ENCODE data around the gene COBLL1.

COBLL1 gene

DNA sequence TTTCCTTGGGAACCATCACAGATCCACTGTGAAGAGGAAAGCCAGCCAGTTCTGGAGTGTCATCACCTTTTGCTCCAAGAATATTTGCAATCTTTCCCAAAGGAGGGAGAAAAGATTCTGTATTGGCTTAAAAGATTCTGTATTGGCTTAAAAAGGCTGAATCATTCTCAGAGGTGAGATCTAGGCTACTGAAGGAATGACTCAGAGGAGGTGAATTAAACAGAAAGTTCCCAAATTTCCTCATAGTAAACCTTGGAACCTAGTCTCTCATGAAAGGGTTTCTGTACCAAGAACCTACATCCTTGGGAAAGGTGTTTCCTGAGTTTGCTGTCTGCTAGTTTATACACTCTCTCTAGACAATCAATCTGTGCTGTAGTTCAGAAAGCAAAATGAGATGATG, 186.3 kb downstream of the COBLL1 start:
- no peak for TF ChIP-seq ZFX (IDR thresholded peaks at IDR 0.05)
- TF ChIP-seq, protein P1, sequence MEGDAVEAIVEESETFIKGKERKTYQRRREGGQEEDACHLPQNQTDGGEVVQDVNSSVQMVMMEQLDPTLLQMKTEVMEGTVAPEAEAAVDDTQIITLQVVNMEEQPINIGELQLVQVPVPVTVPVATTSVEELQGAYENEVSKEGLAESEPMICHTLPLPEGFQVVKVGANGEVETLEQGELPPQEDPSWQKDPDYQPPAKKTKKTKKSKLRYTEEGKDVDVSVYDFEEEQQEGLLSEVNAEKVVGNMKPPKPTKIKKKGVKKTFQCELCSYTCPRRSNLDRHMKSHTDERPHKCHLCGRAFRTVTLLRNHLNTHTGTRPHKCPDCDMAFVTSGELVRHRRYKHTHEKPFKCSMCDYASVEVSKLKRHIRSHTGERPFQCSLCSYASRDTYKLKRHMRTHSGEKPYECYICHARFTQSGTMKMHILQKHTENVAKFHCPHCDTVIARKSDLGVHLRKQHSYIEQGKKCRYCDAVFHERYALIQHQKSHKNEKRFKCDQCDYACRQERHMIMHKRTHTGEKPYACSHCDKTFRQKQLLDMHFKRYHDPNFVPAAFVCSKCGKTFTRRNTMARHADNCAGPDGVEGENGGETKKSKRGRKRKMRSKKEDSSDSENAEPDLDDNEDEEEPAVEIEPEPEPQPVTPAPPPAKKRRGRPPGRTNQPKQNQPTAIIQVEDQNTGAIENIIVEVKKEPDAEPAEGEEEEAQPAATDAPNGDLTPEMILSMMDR (conservative IDR thresholded peaks at IDR 0.05): no peak
- no peak overlapping the region for H3K27ac ChIP-seq

DNA sequence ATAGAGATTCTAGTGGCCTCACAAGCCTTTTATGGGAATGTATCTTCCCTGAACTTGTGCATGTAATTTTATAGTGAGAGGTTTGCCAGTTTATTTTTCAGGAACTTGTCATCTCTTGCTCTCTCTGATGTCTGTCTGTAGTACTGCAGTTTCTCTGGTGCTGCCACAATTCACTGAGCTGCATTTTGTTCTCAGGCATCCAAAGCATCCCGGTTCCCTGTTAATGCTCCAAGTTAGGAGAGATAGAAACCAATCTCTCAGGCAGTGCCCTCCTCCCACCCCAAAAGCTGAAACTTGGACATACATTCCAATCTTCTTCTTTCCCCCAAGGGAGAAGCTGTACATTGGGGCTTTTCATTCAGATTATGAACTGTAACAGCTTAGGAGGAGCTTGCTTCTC, 190.3 kb downstream of the COBLL1 start:
- no peak for TF ChIP-seq ZFX (IDR thresholded peaks at IDR 0.05)
- TF ChIP-seq, protein P1 (conservative IDR thresholded peaks at IDR 0.05): no peak
- H3K27ac ChIP-seq: no peak overlapping the region

DNA sequence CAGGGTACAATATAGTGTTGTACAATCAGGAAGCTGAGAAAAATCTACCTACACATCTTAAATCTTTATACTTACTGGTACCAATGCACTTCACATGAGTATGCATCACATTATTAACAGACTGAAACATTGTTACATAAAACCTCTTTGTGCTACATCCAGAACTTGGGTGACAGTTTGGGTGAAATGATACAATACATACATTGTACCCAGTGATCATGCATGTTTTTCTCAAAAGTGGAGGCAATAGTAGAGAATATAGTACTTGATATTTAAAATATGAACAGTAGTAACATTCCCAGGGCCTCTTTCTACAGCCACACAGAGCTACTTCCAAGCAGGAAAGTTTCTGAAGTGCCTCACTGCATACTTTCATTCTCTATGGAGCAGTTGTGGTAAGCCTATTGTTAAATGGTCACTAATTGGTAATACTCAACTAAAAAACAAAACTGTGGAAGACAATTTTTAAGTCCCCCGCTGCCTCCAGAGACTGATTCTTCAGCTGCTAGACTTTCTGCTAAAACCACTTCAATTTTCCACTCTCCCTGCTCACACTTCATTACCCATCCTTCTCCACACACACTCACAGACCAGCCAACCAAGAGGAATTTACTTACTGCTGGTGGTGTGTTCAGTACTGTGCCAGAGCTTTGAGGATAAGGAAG, 197.5 kb downstream of the COBLL1 start:
- TF ChIP-seq, protein P1 (conservative IDR thresholded peaks at IDR 0.05): no peak
- TF ChIP-seq ZFX (IDR thresholded peaks at IDR 0.05): no peak
- no peak overlapping the region for H3K27ac ChIP-seq

DNA sequence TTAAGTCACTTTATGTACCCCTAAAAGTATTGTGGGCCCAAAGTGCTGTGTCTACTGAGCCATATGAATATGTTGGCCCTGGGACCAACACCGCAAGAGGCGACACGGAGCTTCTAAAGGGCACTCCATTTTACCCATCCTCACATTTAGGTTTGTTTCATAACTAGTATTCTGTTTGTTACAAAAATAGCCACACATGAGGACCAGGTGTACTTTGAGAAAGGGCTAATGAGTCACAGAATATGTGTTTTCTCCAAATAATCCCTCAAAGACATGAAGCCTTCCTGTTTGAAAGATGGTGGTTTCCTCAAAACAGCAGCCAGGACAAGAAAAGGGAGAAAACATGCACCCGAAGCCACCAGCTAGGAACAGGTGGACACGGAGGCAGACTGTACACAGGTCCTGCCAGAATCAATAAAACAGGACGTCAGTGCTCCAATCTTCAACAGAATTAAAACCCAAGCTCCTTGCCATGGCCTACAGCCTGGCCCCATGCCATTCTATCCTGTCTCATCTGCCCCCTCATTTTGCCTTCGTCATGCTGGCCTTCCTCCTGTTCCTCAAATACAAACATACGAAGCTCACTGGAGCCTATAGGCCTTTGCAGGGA, 198.6 kb downstream of the COBLL1 start:
- TF ChIP-seq, protein P1 (conservative IDR thresholded peaks at IDR 0.05): no peak
- TF ChIP-seq ZFX (IDR thresholded peaks at IDR 0.05): no peak
- H3K27ac ChIP-seq: peak overlapping the region; percentile 19; the same call in 1 of the 2 replicates

DNA sequence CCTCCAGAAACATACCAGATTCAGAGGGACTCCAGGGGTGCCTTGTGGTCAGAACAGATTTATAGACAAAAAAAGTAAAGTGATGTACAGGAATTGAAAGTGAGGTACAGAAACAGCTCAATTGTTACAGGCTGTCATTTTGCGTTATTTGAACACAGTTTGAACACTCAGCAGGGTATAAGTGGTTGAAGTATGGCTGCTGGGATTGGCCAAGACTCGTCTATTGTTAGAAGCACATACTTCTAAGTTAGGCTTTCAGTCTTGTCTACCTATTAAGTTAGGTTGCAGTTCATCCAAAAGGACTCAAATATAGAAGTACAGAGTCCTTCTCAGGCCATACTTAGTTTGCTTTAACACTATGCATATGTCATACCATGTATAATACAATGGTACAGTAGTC, 199.4 kb downstream of the COBLL1 start:
- no peak overlapping the region for H3K27ac ChIP-seq

More for the DNA sequence above, 199.4 kb downstream of the COBLL1 start:
- TF ChIP-seq, protein P1 (conservative IDR thresholded peaks at IDR 0.05): no peak
- no peak for TF ChIP-seq ZFX (IDR thresholded peaks at IDR 0.05)

Data from C4-2B (cell line).